ENCODE measurements around the gene FBXO34. TPM values are rescaled to one million over a fixed set of nuclear protein-coding genes. Genes with fewer than 3 reads are reported as not detected.
A peak's percentile ranks its signal among the peaks of the same experiment; 100 is the strongest.

Gene FBXO34
- total RNA-seq, 1 donor from 2014 or later, result 32.4 TPM

DNA sequence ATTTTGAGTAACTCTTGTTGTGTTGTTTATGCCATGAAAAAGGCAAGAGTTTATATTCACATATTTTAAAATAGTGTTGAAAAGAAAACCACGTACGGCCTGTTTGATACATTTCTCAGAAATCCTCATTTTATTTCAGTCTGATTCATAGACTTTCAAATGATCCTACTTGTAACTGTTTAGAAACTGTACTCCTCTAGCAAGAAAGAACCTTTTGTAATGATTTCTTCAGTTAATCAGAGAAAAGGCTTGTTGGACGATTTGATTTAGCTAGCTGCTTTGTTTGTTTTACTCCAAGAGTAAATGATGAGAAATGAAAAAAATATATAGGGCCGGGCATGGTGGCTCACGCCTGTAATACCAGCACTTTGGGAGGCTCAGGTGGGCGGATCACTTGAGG lies 17.2 kb downstream of the FBXO34 start:
- H3K4me1 Mint-ChIP-seq (ENCODE audit: low read depth), result peaks cover 10% of the 10 kb centered on the region
- no peaks in the 10 kb centered on the region for H3K27me3 Mint-ChIP-seq
- H3K27ac Mint-ChIP-seq, result peak overlapping the region; percentile 59
- no peak overlapping the region for H3K4me3 Mint-ChIP-seq (ENCODE audit: low read depth)
- no peak for DNase-seq (ENCODE audit: low spot score, unreplicated experiment)
- TF ChIP-seq, protein P1, sequence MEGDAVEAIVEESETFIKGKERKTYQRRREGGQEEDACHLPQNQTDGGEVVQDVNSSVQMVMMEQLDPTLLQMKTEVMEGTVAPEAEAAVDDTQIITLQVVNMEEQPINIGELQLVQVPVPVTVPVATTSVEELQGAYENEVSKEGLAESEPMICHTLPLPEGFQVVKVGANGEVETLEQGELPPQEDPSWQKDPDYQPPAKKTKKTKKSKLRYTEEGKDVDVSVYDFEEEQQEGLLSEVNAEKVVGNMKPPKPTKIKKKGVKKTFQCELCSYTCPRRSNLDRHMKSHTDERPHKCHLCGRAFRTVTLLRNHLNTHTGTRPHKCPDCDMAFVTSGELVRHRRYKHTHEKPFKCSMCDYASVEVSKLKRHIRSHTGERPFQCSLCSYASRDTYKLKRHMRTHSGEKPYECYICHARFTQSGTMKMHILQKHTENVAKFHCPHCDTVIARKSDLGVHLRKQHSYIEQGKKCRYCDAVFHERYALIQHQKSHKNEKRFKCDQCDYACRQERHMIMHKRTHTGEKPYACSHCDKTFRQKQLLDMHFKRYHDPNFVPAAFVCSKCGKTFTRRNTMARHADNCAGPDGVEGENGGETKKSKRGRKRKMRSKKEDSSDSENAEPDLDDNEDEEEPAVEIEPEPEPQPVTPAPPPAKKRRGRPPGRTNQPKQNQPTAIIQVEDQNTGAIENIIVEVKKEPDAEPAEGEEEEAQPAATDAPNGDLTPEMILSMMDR (IDR thresholded peaks at IDR 0.05; ENCODE audit: unreplicated experiment), result no peak
- H3K36me3 Mint-ChIP-seq (ENCODE audit: insufficient read depth), result no peaks in the 10 kb centered on the region
- H3K9me3 Mint-ChIP-seq (ENCODE audit: low read depth), result no peaks in the 10 kb centered on the region

DNA sequence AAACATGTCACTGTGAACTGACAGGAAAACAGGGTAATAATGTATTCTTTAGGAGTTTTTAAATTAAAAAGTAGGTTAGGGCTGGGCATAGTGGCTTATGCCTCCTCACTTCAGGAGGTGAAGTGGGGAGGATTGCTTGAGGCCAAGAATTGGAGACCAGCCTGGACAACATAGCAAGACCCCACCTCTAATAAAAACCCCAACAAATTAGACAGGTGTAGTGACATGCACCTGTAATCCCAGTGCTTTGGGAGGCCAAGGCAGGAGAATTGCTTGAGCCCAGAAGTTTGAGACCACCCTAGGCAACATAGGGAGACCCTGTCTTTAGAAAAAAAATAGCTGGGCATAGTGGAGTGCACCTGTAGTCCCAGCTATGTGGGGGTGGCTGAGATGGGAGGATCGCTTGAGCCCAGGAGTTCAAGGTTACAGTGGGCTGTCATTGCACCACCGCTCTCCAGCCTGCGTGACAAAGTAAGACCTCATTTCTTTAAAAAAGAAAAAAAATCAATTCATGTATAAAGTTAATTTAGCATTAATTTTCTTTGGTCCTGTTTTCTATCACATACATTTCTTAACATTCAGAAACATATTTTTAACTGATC lies 20.4 kb downstream of the FBXO34 start:
- H3K9me3 Mint-ChIP-seq (ENCODE audit: low read depth), result no peaks in the 10 kb centered on the region
- TF ChIP-seq, protein P1 (IDR thresholded peaks at IDR 0.05; ENCODE audit: unreplicated experiment), result no peak
- no peak overlapping the region for H3K4me3 Mint-ChIP-seq (ENCODE audit: low read depth)
- DNase-seq (ENCODE audit: low spot score, unreplicated experiment), result no peak
- no peaks in the 10 kb centered on the region for H3K27me3 Mint-ChIP-seq
- H3K27ac Mint-ChIP-seq, result no peak overlapping the region
- H3K4me1 Mint-ChIP-seq (ENCODE audit: low read depth), result peaks cover 10% of the 10 kb centered on the region
- H3K36me3 Mint-ChIP-seq (ENCODE audit: insufficient read depth), result no peaks in the 10 kb centered on the region

DNA sequence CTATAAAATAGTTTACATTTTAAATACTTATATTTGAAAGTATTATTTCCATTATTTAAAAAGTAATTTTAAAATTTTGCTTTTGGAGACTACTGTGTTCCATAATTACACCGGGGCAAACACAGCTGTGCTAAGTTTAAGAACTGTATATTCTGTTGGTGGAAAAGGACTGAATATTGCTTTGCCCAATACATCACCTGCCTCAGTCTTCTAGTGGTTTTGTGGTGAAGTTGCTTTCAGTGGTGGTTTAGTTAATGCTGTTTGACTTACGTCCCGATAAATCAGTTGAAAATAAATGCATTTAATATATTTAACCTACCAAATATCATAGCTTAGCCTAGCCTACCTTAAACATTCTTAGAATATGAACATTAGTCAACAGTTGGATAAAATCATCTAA lies 23.4 kb downstream of the FBXO34 start:
- Mint-ChIP-seq H3K9me3 (ENCODE audit: low read depth) (no peaks in the 10 kb centered on the region), H3K27ac (peak overlapping the region; percentile 62), H3K27me3 (no peaks in the 10 kb centered on the region), H3K4me3 (ENCODE audit: low read depth) (no peak overlapping the region), H3K4me1 (ENCODE audit: low read depth) (peaks cover 15% of the 10 kb centered on the region), H3K36me3 (ENCODE audit: insufficient read depth) (peaks cover 9% of the 10 kb centered on the region)
- TF ChIP-seq, protein P1 (IDR thresholded peaks at IDR 0.05; ENCODE audit: unreplicated experiment), result no peak
- no peak for DNase-seq (ENCODE audit: low spot score, unreplicated experiment)

DNA sequence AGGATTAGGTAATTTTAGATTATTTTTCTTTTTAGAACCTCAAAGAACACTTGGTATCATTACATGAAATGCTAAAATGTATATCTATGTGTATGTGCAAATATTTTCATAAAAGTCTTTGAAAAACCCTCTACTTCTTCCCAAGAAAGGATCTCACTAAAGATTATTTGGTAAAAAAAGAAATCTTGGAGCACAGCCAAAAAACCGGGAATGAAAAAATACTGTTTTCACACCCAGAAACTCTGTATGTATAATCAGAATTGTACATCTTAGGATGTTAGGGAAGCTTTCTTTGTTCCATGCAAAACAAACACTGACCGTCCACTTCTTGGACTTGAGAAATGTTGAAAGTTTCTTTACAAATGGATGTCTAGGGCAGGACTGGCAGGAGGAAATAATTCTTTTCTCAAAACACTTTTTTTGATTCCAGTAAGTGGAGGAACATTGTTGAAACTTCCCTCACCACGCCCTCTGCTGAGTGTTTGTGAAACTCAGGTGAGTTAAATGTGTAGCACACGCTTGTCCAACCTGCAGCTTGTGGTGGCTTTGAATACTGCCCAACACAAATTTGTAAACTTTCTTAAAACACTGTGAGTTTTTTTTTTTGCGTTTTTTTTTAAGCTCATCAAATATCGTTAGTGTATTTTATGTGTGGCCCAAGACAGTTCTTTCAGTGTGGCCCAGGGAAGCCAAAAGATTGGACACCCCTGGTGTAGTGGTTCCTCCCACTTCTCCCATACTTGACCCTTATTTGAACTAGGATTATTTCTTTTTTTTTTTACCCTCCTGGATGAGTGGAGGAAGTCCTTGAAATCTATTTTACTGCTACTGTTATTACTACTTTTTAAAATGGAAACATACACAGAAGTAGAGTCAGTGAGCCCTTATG lies 26.6 kb downstream of the FBXO34 start:
- no peaks in the 10 kb centered on the region for H3K27me3 Mint-ChIP-seq
- peak overlapping the region; percentile 72 for H3K27ac Mint-ChIP-seq
- TF ChIP-seq, protein P1 (IDR thresholded peaks at IDR 0.05; ENCODE audit: unreplicated experiment), result peak; percentile 30
- DNase-seq (ENCODE audit: low spot score, unreplicated experiment), result no peak
- H3K36me3 Mint-ChIP-seq (ENCODE audit: insufficient read depth), result peaks cover 10% of the 10 kb centered on the region
- H3K4me1 Mint-ChIP-seq (ENCODE audit: low read depth), result peaks cover 20% of the 10 kb centered on the region
- H3K9me3 Mint-ChIP-seq (ENCODE audit: low read depth), result no peaks in the 10 kb centered on the region
- H3K4me3 Mint-ChIP-seq (ENCODE audit: low read depth), result no peak overlapping the region

DNA sequence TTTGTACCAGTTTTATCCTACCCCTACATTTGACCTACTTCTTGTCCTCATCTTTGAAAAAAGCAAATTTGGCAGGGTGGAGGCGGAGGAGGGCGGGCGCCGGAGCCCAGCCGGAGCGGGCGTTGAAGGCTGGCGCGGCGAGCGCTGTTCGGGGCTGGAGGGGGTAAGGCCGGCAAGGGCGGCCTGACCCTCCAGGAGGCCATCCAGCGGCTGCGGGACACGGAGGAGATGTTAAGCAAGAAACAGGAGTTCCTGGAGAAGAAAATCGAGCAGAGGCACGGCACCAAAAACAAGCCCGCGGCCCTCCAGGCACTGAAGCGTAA lies 27.2 kb downstream of the FBXO34 start:
- no peak overlapping the region for H3K27ac Mint-ChIP-seq

More for the DNA sequence above, 27.2 kb downstream of the FBXO34 start:
- Mint-ChIP-seq H3K36me3 (ENCODE audit: insufficient read depth) (peaks cover 10% of the 10 kb centered on the region), H3K4me3 (ENCODE audit: low read depth) (no peak overlapping the region), H3K4me1 (ENCODE audit: low read depth) (peaks cover 20% of the 10 kb centered on the region), H3K9me3 (ENCODE audit: low read depth) (no peaks in the 10 kb centered on the region), H3K27me3 (no peaks in the 10 kb centered on the region)
- TF ChIP-seq, protein P1 (IDR thresholded peaks at IDR 0.05; ENCODE audit: unreplicated experiment), result no peak
- no peak for DNase-seq (ENCODE audit: low spot score, unreplicated experiment)
